Epithelial cell of esophagus (primary cell): ENCODE results near the gene PCNT.
"Not testable (repeated sequence)": the region's sequence is repeated elsewhere in the genome, so short reads cannot be mapped to it uniquely, and the experiment has no call there.

ENCODE experiments used
- DNase-seq: peaks from one replicate; pipeline ENCODE4 v3.0.0; 2010; ENCODE audit warnings: low read depth
- H3K4me3 ChIP-seq: 2 replicates; pipeline ENCODE4 v1.5.1; 2011; ENCODE audit warnings: mild to moderate bottlenecking, low read length, control low read depth
- TF ChIP-seq, protein P1 (sequence below): IDR thresholded peaks from 2 replicates; pipeline ENCODE4 v1.5.1; 2011; ENCODE audit warnings: low read depth, mild to moderate bottlenecking, low read length, control low read depth, inconsistent platforms; ENCODE audit not compliant: insufficient read depth; ENCODE audit errors: missing control alignments

The PCNT gene

DNA sequence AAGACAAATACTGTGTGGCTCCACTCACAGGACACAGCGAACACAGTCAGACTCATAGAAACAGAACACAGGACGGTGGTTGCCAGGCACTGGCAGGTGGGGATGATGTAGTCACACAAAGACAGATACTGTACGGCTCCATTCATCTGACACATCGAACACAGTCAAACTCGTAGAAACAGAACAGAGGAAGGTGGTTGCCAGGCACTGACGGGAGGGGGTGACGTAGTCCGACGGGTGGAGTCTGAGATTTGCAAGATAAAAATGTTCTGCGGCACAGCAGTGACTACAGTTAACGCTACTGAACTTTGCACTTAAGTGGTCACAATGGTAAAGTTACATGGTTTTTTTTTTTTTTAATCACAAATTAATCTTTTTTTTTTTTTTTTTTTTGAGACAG, 19.0 kb upstream of the PCNT start:
- TF ChIP-seq, protein P1, sequence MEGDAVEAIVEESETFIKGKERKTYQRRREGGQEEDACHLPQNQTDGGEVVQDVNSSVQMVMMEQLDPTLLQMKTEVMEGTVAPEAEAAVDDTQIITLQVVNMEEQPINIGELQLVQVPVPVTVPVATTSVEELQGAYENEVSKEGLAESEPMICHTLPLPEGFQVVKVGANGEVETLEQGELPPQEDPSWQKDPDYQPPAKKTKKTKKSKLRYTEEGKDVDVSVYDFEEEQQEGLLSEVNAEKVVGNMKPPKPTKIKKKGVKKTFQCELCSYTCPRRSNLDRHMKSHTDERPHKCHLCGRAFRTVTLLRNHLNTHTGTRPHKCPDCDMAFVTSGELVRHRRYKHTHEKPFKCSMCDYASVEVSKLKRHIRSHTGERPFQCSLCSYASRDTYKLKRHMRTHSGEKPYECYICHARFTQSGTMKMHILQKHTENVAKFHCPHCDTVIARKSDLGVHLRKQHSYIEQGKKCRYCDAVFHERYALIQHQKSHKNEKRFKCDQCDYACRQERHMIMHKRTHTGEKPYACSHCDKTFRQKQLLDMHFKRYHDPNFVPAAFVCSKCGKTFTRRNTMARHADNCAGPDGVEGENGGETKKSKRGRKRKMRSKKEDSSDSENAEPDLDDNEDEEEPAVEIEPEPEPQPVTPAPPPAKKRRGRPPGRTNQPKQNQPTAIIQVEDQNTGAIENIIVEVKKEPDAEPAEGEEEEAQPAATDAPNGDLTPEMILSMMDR: no peak
- no peak for DNase-seq
- H3K4me3 ChIP-seq: no peak overlapping the region

DNA sequence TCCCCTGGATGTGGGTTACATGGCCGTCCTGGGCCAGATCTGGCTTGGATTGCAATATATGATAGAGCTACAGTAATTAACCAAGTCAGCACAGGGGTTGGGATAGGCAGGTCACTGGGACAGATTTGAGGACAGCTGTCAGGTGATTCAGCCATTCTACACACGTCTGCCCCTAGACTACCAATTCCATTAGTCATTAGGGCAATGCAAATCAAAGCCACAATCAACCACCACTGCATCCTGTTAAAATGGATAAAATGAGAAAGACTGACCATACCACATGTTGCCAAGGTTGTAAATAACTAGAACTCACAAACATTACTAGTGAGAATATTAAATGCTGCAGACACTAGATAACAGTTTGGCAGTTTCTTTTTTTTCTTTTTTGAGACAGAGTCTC, 16.3 kb upstream of the PCNT start:
- H3K4me3 ChIP-seq: no peak overlapping the region
- TF ChIP-seq, protein P1: no peak
- DNase-seq: peak; percentile 66

DNA sequence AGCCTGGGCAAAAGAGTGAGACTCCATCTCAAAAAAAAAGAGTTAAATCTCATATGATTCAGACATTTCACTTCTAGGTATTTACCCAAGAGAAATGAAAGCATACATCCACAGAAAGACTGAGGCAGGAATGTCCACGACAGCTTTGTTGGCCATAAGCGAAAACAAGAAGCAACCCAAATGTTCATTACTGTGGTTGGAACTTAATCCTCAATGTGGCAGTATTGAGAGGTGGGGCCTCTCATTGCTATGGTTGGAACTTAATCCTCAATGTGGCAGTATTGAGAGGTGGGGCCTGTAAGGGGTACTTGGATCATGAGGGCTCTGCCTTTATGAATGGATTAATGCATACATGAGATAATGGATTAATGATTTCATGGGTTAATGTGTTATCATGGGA, 15.5 kb upstream of the PCNT start:
- TF ChIP-seq, protein P1: no peak
- no peak for DNase-seq
- H3K4me3 ChIP-seq: no peak overlapping the region

DNA sequence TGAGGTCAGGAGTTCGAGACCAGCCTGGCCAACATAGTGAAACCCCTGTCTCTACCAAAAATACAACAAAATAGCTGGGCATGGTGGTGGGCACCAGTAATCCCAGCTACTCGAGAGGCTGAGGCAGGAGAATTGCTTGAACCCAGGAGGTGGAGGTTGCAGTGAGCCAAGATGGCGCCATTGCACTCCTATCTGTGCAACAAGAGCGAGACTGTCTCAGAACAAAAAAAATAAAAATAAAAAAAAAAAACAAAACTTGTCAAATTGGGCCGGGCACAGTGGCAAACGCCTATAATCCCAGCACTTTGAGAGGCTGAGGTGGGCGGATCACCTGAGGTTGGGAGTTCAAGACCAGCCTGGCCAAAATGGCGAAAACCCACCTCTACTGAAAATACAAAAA, 13.7 kb upstream of the PCNT start:
- not testable (repeated sequence) for DNase-seq, H3K4me3 ChIP-seq

DNA sequence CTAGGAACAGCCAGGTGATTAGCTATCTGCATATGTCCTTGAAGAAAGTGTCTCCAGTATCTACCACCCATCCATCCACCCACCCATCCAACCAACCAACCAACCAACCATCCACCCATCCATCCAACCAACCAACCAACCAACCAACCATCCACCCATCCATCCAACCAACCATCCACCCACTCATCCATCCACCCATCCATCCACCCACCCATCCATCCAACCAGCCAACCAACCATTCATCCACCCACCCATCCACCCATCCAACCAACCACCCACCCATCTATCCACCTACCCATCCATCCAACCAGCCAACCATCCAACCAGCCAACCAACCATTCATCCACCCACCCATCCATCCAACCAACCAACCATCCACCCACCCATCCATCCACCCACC, 12.4 kb upstream of the PCNT start:
- no peak for DNase-seq
- no peak overlapping the region for H3K4me3 ChIP-seq
- TF ChIP-seq, protein P1: no peak

DNA sequence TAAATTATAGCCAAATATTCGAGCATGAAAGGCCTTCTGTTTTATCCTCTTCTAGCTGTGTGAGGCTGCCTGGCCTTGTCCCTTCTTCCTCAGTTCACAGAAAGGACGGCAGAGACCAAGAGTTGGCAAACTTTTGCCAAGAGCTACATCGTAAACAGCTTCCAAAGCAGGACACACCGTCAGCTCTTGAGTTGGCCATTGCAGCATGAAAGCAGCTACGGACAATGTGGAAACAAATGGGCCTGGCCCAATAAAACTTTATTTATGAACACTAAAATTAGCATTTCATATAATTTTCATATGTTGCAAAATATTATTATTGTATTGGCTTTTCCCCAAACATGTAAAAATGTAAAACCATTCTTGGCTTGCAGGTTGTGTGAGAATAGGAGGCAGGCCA, 11.0 kb upstream of the PCNT start:
- TF ChIP-seq, protein P1: no peak
- no peak overlapping the region for H3K4me3 ChIP-seq
- no peak for DNase-seq

DNA sequence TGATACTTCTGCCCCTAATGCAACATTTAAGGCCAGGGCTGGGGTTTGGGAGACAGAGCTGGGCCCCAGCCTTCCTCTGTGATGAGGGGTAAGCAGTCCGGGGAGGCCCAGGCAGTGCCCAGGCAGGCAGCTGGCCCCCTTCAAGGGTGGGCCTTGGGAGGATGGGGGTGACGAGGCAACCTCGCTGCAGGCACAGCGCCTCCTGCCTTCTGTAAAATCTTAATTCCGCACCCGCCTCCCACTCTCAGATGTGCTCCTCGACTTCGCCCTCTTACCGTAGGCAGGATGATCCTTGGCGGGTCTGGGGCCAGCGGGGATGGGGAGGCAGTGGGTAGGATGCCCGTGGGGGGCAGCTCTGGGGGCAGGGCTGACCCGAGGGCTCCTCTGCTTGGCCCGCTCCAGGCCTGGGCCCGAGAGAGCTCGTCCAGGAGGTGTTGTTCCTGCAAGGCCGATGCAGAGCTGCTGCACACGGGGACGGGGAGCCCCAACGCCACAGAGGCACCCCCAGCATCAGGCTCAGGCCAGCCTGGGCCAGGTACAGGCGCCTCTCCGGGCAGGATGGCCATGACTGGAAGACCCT, 9.4 kb upstream of the PCNT start:
- H3K4me3 ChIP-seq: no peak overlapping the region
- TF ChIP-seq, protein P1: no peak
- DNase-seq: no peak
